K562 (cell line): Measurements from ENCODE around the gene B3GNT9. TPM values are rescaled to one million over a fixed set of nuclear protein-coding genes. Genes with fewer than 3 reads are reported as not detected.

ENCODE experiments used
- ARNT ChIP-seq, 2 experiments: fragments of 450-650 bp; IDR thresholded peaks; 2 replicates each; pipeline ENCODE4 v1.6.1; 2016; ENCODE audit warnings: mild to moderate bottlenecking in 1 of 2
- CBX1 ChIP-seq: sonication (generic); IDR thresholded peaks from 2 replicates; pipeline ENCODE4 v1.6.1; 2016; ENCODE audit warnings: antibody characterized with exemption, low read depth, mild to moderate bottlenecking
- EP300 ChIP-seq: IDR thresholded peaks from 2 replicates; pipeline ENCODE4 v1.6.1; 2012; ENCODE audit warnings: low read length, improper control_type of control experiment
- HDAC1 ChIP-seq, 2 experiments: fragments of 450-650 bp; IDR thresholded peaks; 2 replicates each; pipeline ENCODE4 v1.6.1; 2016 to 2017; ENCODE audit warnings: inconsistent platforms in 1 of 2, mild to moderate bottlenecking in 1 of 2, moderate library complexity in 1 of 2
- KLF13 ChIP-seq: fragments of 450-650 bp; IDR thresholded peaks from 2 replicates; pipeline ENCODE4 v1.6.1; 2016; ENCODE audit warnings: missing genetic modification characterization, low read depth, mild to moderate bottlenecking, missing compliant biosample characterization, moderate library complexity, borderline replicate concordance
- LCOR ChIP-seq: sonication (generic); formaldehyde crosslinking; IDR thresholded peaks from 2 replicates; pipeline ENCODE4 v1.8.0; 2022; ENCODE audit warnings: mild to moderate bottlenecking, missing genetic modification reagents
- MAFK ChIP-seq: IDR thresholded peaks from 2 replicates; pipeline ENCODE4 v1.6.1; 2011; ENCODE audit warnings: low read length, improper control_type of control experiment
- NR2C2 ChIP-seq, 2 experiments: fragments of 200-800 bp in 1 of 2; sonication (Bioruptor generic) in 1 of 2; sonication (generic) in 1 of 2; formaldehyde crosslinking in 1 of 2; IDR thresholded peaks; 2 replicates each; pipeline versions ENCODE4 v1.6.1 to v1.8.0; 2016 to 2022; ENCODE audit warnings: mild to moderate bottlenecking in 1 of 2, missing compliant biosample characterization in 1 of 2, missing genetic modification characterization in 1 of 2, missing genetic modification reagents in 1 of 2
- PTBP1 ChIP-seq: fragments of 200-400 bp; formaldehyde crosslinking; IDR thresholded peaks from 2 replicates; pipeline ENCODE4 v1.6.1; 2017; ENCODE audit warnings: low read depth, low read length
- PYGO2 ChIP-seq: fragments of 450-650 bp; IDR thresholded peaks from 2 replicates; pipeline ENCODE4 v1.6.1; 2016; ENCODE audit warnings: mild to moderate bottlenecking, missing genetic modification characterization, moderate library complexity, missing compliant biosample characterization
- RNF2 ChIP-seq: sonication (generic); IDR thresholded peaks from 2 replicates; pipeline ENCODE4 v1.6.1; 2016
- SAP30 ChIP-seq: fragments of 200-600 bp; sonication (generic); IDR thresholded peaks from 2 replicates; pipeline ENCODE4 v1.6.1; 2012; ENCODE audit warnings: borderline replicate concordance, low read depth, mild to moderate bottlenecking, moderate library complexity, low read length, control low read depth, inconsistent platforms; ENCODE audit not compliant: insufficient read depth, poor library complexity, severe bottlenecking
- SMARCA4 ChIP-seq: fragments of 450-650 bp; IDR thresholded peaks from 2 replicates; pipeline ENCODE4 v1.6.1; 2016
- STAG1 ChIP-seq: sonication (generic); formaldehyde crosslinking; IDR thresholded peaks from 2 replicates; pipeline ENCODE4 v1.5.0; 2020; ENCODE audit warnings: missing genetic modification reagents, borderline replicate concordance
- U2AF1 ChIP-seq: fragments of 200-400 bp; formaldehyde crosslinking; optimal IDR thresholded peaks from 2 replicates; pipeline ENCODE3; 2017; ENCODE audit warnings: mild to moderate bottlenecking, low read depth, low read length, moderate library complexity
- ZNF41 ChIP-seq: fragments of 250-450 bp; sonication (Bioruptor Pico); conservative IDR thresholded peaks from 2 replicates; pipeline ENCODE4 v1.4.0; 2020; ENCODE audit warnings: mild to moderate bottlenecking
- polyA plus RNA-seq, 8 experiments: library from polyadenylated mRNA; depleted of rRNA in 4 of 8; stranded (reverse) in 5 of 8; unstranded in 3 of 8; fragments of >200 nt; fragmentation: Nextera tagmentation in 2 of 8; fragmentation: Illumina TruSeq in 1 of 8; extraction: Ambion mirVana in 2 of 8; extraction: Trizol in 1 of 8; gene quantifications; 2 replicates each; pipeline versions ENCODE4 v1.2.1 to v1.2.3, GENCODE V29; 2011 to 2014; ENCODE audit warnings: inconsistent platforms in 1 of 8, missing spikeins in 1 of 8
- total RNA-seq, 7 experiments: library from RNA; depleted of rRNA in 6 of 7; stranded (reverse); fragments of >200 nt in 6 of 7; fragmentation: Illumina TruSeq in 2 of 7; extraction: Trizol in 2 of 7; gene quantifications; 2 replicates each; pipeline versions ENCODE4 v1.2.1 to v1.2.3, GENCODE V29; 2011 to 2021; ENCODE audit warnings: low replicate concordance in 1 of 7
- TF ChIP-seq, protein P1 (sequence below): fragments of 250-450 bp; sonication (Bioruptor Pico); IDR thresholded peaks from 2 replicates; pipeline ENCODE4 v1.5.0; 2021; ENCODE audit warnings: mild to moderate bottlenecking, moderate library complexity
- TF ChIP-seq, protein P2 (sequence below): IDR thresholded peaks from 2 replicates; pipeline ENCODE4 v1.6.1; 2016; ENCODE audit warnings: missing genetic modification characterization, missing compliant biosample characterization
- TF ChIP-seq, protein P3 (sequence below): fragments of 250-450 bp; sonication (Bioruptor Pico); IDR thresholded peaks from 2 replicates; pipeline ENCODE4 v1.4.0; 2020

Gene B3GNT9
- total and polyA plus RNA-seq, 9 of the 15 experiments (the other 6 are each of a cell fraction or from before 2014, with no cell fraction given), result 0.01 to 1.8 (median 1.1) TPM; not detected in 1

DNA sequence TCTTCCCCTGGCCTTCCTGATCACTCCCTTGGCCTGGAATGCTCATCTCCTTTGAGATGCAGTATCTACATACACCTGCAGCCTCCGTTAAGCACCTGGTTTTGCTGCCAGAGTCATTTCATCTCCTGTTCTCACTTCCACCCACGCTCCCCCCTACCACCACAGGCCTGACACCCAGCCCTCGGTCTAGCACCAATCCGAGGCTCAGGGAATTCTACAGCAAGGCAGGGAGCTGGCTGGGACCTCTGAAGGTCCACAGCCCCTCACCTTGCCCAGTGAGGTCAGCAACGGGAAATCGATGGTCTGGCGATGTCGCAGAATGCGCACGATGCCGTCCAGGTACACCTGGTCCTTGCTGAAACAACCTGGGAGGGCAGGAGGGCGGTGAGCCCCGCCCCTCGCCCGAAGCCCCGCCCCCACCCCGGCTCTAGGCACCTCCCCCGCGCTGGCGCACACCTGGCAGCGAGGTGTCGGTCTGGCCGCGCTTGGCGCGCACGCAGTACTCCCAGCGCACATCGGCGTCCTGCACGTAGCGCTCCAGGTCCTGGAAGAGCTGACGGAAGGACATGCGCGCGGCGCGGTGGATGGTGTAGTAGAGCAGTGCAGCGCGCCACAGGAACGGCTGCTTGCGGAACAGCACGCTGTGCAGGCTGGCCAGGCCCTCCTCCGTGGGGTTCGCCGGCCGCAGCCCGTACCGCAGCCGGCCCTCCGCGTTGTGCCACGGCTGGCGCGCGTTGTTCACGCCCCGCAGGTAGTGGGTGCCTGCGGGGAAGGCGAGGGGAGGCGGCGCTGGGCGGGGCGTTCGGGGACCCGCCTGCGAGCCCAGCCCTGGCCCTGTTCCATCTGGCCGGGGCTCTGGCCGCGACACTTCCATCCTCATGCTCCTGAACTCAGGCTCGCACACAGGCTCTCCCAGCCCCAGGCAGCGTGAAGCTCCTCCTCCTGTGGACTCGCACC is 27.2 kb upstream of the B3GNT9 start (continued):
- TF ChIP-seq, protein P1, sequence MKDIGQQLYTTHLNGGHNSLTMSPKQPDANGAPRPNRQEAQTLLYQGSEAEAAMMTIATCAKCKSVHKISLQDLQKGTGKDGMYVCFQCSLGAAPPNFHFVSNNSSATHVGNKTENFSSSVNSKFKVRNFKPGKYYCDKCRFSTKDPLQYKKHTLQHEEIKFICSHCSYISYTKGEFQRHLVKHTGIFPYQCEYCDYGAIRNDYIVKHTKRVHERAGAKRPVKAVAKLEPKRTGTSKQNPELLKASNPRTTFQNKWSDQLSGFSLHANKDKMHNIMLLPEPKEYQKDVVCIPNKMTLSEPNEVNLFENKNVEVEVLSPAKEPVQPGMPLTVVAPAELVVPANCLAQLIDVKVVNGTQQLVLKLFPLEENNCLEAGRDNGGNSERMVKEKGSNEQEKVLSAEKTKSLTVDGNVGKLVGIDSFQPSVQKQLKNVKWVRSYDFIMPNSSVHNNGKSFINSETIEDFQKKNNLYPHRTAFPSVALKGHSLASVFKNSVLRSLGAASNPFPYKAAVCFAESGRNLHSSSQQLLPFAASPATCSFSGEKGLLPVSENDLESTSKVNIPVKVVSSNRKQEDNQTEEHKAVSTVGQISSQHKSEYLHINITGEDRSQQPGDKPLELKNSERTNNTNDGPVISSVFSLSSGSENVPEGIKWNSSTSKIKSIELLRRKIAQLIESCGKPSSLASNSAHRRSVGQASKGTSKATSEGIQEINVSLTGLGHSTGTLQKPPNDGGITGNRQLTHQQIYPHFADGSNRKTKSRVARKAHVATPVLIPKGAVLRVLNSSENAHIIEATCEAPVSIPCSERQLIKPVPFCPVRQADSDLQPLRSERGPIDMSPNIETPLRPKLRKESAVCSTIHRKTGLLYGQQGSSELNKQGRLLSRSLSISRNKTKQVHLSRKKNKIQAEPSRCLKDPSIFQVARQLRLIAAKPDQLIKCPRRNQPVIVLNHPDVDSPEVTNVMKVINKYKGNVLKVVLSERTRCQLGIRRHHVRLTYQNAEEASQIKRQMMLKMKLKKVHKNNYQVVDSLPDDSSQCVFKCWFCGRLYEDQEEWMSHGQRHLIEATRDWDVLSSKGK (CRISPR knock-in tag), result no peak
- TF ChIP-seq MAFK, result no peak
- TF ChIP-seq SAP30, result no peak
- TF ChIP-seq EP300, result no peak
- no peak for TF ChIP-seq PYGO2
- TF ChIP-seq ZNF41 (CRISPR knock-in tag), result no peak
- TF ChIP-seq NR2C2 (CRISPR knock-in tag; IDR thresholded peaks at IDR 0.05), result no peak
- TF ChIP-seq NR2C2 (tag; IDR thresholded peaks at IDR 0.05), result no peak
- no peak for TF ChIP-seq SMARCA4
- TF ChIP-seq LCOR, result no peak
- TF ChIP-seq STAG1 (CRISPR knock-in tag), result no peak
- TF ChIP-seq HDAC1 (IDR thresholded peaks at IDR 0.05), result peak in 1 of 2 experiments; percentile 19; a peak in 1 of 4 replicates
- TF ChIP-seq, protein P2, sequence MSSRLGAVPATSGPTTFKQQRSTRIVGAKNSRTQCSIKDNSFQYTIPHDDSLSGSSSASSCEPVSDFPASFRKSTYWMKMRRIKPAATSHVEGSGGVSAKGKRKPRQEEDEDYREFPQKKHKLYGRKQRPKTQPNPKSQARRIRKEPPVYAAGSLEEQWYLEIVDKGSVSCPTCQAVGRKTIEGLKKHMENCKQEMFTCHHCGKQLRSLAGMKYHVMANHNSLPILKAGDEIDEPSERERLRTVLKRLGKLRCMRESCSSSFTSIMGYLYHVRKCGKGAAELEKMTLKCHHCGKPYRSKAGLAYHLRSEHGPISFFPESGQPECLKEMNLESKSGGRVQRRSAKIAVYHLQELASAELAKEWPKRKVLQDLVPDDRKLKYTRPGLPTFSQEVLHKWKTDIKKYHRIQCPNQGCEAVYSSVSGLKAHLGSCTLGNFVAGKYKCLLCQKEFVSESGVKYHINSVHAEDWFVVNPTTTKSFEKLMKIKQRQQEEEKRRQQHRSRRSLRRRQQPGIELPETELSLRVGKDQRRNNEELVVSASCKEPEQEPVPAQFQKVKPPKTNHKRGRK (tag), result no peak
- no peak for TF ChIP-seq ARNT (IDR thresholded peaks at IDR 0.05)
- TF ChIP-seq, protein P3, sequence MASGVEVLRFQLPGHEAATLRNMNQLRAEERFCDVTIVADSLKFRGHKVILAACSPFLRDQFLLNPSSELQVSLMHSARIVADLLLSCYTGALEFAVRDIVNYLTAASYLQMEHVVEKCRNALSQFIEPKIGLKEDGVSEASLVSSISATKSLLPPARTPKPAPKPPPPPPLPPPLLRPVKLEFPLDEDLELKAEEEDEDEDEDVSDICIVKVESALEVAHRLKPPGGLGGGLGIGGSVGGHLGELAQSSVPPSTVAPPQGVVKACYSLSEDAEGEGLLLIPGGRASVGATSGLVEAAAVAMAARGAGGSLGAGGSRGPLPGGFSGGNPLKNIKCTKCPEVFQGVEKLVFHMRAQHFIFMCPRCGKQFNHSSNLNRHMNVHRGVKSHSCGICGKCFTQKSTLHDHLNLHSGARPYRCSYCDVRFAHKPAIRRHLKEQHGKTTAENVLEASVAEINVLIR (CRISPR knock-in tag), result no peak
- no peak for TF ChIP-seq RNF2
- no peak for TF ChIP-seq KLF13
- TF ChIP-seq CBX1, result no peak
- TF ChIP-seq U2AF1, result no peak
- no peak for TF ChIP-seq PTBP1
